ENCODE results near the gene RIT2.

Gene RIT2

GRCh38 chr18:42792731-42793130 is 322.8 kb downstream of the RIT2 start:
- Histone ChIP-seq H3K4me1 (no peaks in the 10 kb centered on the region), H3K4me2 (no peak overlapping the region), H4K20me1 (no peaks in the 10 kb centered on the region), H3K36me3 (no peaks in the 10 kb centered on the region), H3K9ac (no peak overlapping the region), H3K9me3 (replicated peaks in 1 of 11) (peaks cover 0 to 11% (median 6%) of the 10 kb centered on the region in 11 experiments; a peak in 9 of 22 replicates), H3K4me3 (no peak overlapping the region), H3K27ac (no peak overlapping the region), H3K27me3 (no peaks in the 10 kb centered on the region)
- no peak for TF ChIP-seq Cebpa-rat (IDR thresholded peaks at IDR 0.05)

GRCh38 chr18:42784632-42785031 is 330.9 kb downstream of the RIT2 start:
- Histone ChIP-seq H3K36me3 (no peaks in the 10 kb centered on the region), H3K4me2 (no peak overlapping the region), H3K9ac (no peak overlapping the region), H3K27me3 (no peaks in the 10 kb centered on the region), H3K4me1 (no peaks in the 10 kb centered on the region), H3K4me3 (no peak overlapping the region), H4K20me1 (no peaks in the 10 kb centered on the region), H3K27ac (no peak overlapping the region), H3K9me3 (replicated peaks in 1 of 11) (no peaks in the 10 kb centered on the region)
- no peak for TF ChIP-seq Cebpa-rat (IDR thresholded peaks at IDR 0.05)

- H3K27me3 ChIP-seq, result no peaks in the 10 kb centered on the region
- H3K4me3 ChIP-seq, result no peak overlapping the region
- no peaks in the 10 kb centered on the region for H4K20me1 ChIP-seq
- H3K36me3 ChIP-seq, result no peaks in the 10 kb centered on the region
- H3K4me1 ChIP-seq, result no peaks in the 10 kb centered on the region
- no peak for TF ChIP-seq Cebpa-rat (IDR thresholded peaks at IDR 0.05)
- no peaks in the 10 kb centered on the region for H3K9me3 ChIP-seq (replicated peaks in 1 of 11)
- H3K9ac ChIP-seq, result no peak overlapping the region
- H3K4me2 ChIP-seq, result no peak overlapping the region
- no peak overlapping the region for H3K27ac ChIP-seq
These were observed 332.6 kb downstream of the RIT2 start for GRCh38 chr18:42782929-42783328.

- Histone ChIP-seq H3K27me3 (no peaks in the 10 kb centered on the region), H4K20me1 (no peaks in the 10 kb centered on the region), H3K36me3 (no peaks in the 10 kb centered on the region), H3K9me3 (replicated peaks in 1 of 11) (no peaks in the 10 kb centered on the region), H3K4me1 (no peaks in the 10 kb centered on the region), H3K27ac (no peak overlapping the region), H3K9ac (no peak overlapping the region), H3K4me2 (peak overlapping the region in 1 of 11 experiments; percentile 10; a peak in 1 of 22 replicates), H3K4me3 (no peak overlapping the region)
- no peak for TF ChIP-seq Cebpa-rat (IDR thresholded peaks at IDR 0.05)
These were observed 334.1 kb downstream of the RIT2 start for GRCh38 chr18:42781298-42781815.

GRCh38 chr18:42780171-42780570 is 335.3 kb downstream of the RIT2 start:
- no peak overlapping the region for H3K9ac ChIP-seq
- H3K4me1 ChIP-seq, result no peaks in the 10 kb centered on the region
- no peak overlapping the region for H3K4me2 ChIP-seq
- no peak for TF ChIP-seq Cebpa-rat (IDR thresholded peaks at IDR 0.05)
- no peak overlapping the region for H3K27ac ChIP-seq
- H3K27me3 ChIP-seq, result no peaks in the 10 kb centered on the region
- no peak overlapping the region for H3K4me3 ChIP-seq
- H3K9me3 ChIP-seq (replicated peaks in 1 of 11), result no peaks in the 10 kb centered on the region
- no peaks in the 10 kb centered on the region for H4K20me1 ChIP-seq
- no peaks in the 10 kb centered on the region for H3K36me3 ChIP-seq

- Histone ChIP-seq H3K27ac (no peak overlapping the region), H3K9ac (no peak overlapping the region), H3K4me2 (no peak overlapping the region), H3K9me3 (replicated peaks in 1 of 11) (no peaks in the 10 kb centered on the region), H3K36me3 (no peaks in the 10 kb centered on the region), H3K27me3 (no peaks in the 10 kb centered on the region), H3K4me1 (no peaks in the 10 kb centered on the region), H4K20me1 (no peaks in the 10 kb centered on the region), H3K4me3 (no peak overlapping the region)
- no peak for TF ChIP-seq Cebpa-rat (IDR thresholded peaks at IDR 0.05)
These were observed 336.9 kb downstream of the RIT2 start for GRCh38 chr18:42778445-42779042.

GRCh38 chr18:42778024-42778423 is 337.5 kb downstream of the RIT2 start:
- no peaks in the 10 kb centered on the region for H4K20me1 ChIP-seq
- no peak overlapping the region for H3K27ac ChIP-seq
- no peak for TF ChIP-seq Cebpa-rat (IDR thresholded peaks at IDR 0.05)
- H3K36me3 ChIP-seq, result no peaks in the 10 kb centered on the region
- no peaks in the 10 kb centered on the region for H3K27me3 ChIP-seq
- H3K4me2 ChIP-seq, result no peak overlapping the region
- H3K4me3 ChIP-seq, result no peak overlapping the region
- no peak overlapping the region for H3K9ac ChIP-seq
- H3K9me3 ChIP-seq (replicated peaks in 1 of 11), result no peaks in the 10 kb centered on the region
- no peaks in the 10 kb centered on the region for H3K4me1 ChIP-seq

- H3K4me3 ChIP-seq, result no peak overlapping the region
- no peak for TF ChIP-seq Cebpa-rat (IDR thresholded peaks at IDR 0.05)
- no peak overlapping the region for H3K4me2 ChIP-seq
- H3K9ac ChIP-seq, result no peak overlapping the region
- no peaks in the 10 kb centered on the region for H3K4me1 ChIP-seq
- no peaks in the 10 kb centered on the region for H4K20me1 ChIP-seq
- H3K36me3 ChIP-seq, result no peaks in the 10 kb centered on the region
- no peaks in the 10 kb centered on the region for H3K27me3 ChIP-seq
- no peak overlapping the region for H3K27ac ChIP-seq
- no peaks in the 10 kb centered on the region for H3K9me3 ChIP-seq (replicated peaks in 1 of 11)
These were observed 341.6 kb downstream of the RIT2 start for GRCh38 chr18:42773870-42774269.

GRCh38 chr18:42771936-42772335 is 343.5 kb downstream of the RIT2 start:
- no peaks in the 10 kb centered on the region for H3K36me3 ChIP-seq
- no peak overlapping the region for H3K4me2 ChIP-seq
- H4K20me1 ChIP-seq, result no peaks in the 10 kb centered on the region
- no peak overlapping the region for H3K4me3 ChIP-seq
- no peak for TF ChIP-seq Cebpa-rat (IDR thresholded peaks at IDR 0.05)
- H3K27me3 ChIP-seq, result no peaks in the 10 kb centered on the region
- H3K4me1 ChIP-seq, result no peaks in the 10 kb centered on the region
- H3K9me3 ChIP-seq (replicated peaks in 1 of 11), result peaks cover 0 to 7% (median under 1%) of the 10 kb centered on the region in 11 experiments; a peak in 7 of 22 replicates
- H3K9ac ChIP-seq, result no peak overlapping the region
- H3K27ac ChIP-seq, result no peak overlapping the region

- no peak for TF ChIP-seq Cebpa-rat (IDR thresholded peaks at IDR 0.05)
- H4K20me1 ChIP-seq, result no peaks in the 10 kb centered on the region
- H3K9me3 ChIP-seq (replicated peaks in 1 of 11), result peaks cover 0 to 12% (median 6%) of the 10 kb centered on the region in 11 experiments; a peak in 10 of 22 replicates
- no peak overlapping the region for H3K4me2 ChIP-seq
- H3K36me3 ChIP-seq, result no peaks in the 10 kb centered on the region
- H3K9ac ChIP-seq, result no peak overlapping the region
- H3K27ac ChIP-seq, result no peak overlapping the region
- no peak overlapping the region for H3K4me3 ChIP-seq
- H3K4me1 ChIP-seq, result no peaks in the 10 kb centered on the region
- H3K27me3 ChIP-seq, result no peaks in the 10 kb centered on the region
These were observed 350.2 kb downstream of the RIT2 start for GRCh38 chr18:42765302-42765701.

Measured in BLaER1 treated with 17β-estradiol and CSF1 and Interleukin-3, amounts not matched to agents 10 nM and 100 nM (cell line).